Stimulated activated CD4-positive, alpha-beta T cell treated with anti-CD3 and anti-CD28 coated beads, Interleukin-2, amount 100 ng/mL, for 4 hours (primary cell): ENCODE data around the gene CBY2.

ENCODE experiments used
- DNase-seq: peaks from one replicate; pipeline ENCODE4 v3.0.0-alpha.2; 2020; ENCODE audit warnings: low read depth

CBY2 gene

GRCh38 chr13:45702869-45703391, 810 bp downstream of the CBY2 start:
- DNase-seq, result no peak

- DNase-seq, result no peak
Measured at GRCh38 chr13:45704211-45704739, 2.2 kb downstream of the CBY2 start.

DNA sequence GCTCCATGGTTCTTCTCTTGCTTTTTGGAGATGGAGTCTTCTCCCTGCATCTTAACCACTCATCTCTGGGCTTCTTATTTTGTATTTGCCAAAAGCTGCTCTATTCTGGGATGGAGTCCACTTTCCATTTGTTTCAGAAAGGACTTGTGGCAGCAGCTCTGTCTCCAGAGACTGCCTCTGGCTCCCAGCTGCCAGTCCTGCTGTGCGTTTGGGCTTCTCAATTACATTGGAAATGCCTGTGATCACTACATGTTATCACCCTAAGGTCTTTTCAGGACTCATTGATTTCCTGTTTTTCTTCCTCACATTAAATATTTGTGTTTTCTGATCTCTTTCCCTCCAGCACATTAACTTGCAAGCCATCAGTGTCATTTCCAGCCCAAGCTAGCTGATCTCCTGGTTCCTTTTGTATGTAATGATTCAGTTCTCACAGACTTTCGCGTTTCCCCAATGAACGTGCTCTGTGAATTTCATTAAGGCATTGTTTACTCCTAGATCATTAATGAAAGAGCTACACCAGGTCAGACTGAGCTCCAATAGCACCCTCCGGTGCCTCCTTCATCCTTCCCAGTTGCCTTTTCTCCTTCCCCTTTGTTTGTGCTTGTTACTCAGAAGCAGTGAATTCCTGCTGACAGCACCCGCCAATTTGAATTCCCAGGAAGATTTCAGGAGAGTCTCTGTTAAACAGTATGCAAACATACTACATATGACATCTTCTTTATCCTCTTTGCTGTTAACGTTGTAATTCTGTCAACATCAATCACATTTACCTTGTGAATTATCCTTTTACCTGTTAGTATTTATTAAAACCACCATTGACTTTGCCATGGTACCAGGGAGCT, 3.0 kb downstream of the CBY2 start:
- no peak for DNase-seq

DNA sequence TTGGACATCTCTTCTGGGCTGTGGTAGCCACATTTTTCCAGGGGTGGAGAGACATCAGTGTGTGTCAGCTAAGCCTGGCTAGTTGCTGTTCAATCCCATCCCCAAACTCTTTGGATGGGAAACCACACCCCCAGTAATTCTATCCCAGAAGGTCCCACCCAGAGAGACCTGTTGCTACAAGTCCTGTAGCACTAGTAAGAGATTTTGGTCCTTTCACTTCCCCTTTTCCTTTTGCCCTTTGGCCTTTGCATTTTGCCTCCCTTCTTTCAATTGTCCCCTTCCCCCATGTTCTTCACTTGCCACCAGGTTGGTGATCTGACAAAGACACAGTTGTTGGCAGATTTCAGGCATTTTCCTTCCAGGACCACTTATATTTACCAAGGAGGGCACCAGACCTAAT, 3.8 kb downstream of the CBY2 start:
- no peak for DNase-seq

DNA sequence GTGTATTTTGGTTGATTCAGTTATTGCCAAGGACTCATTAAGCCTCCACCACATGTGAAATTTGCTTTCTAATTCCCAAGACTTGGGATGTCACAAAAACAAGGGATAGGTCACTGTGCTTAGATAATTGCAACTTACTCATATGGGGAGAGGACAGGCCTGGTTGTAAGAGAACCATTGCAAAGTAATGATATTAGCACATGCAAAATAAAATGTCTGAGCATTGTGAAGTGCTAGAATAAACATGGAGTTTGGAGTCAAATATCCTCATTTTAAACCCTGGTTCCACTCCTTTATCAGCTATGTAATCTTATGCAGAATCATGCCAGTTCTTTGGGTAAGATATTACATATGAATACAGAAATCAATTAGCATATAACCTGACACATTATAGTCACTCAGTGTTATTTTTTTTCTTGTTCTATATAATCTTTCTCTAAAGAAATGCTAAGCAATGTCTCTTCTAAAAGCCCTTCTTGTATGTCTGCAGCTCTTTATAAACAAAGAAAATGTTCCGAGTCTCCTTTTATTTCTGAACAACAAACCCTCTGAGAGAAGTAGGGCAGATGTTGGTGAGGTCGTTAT, 5.5 kb downstream of the CBY2 start:
- no peak for DNase-seq

- no peak for DNase-seq
Measured at GRCh38 chr13:45711951-45712350, 9.8 kb downstream of the CBY2 start.

DNA sequence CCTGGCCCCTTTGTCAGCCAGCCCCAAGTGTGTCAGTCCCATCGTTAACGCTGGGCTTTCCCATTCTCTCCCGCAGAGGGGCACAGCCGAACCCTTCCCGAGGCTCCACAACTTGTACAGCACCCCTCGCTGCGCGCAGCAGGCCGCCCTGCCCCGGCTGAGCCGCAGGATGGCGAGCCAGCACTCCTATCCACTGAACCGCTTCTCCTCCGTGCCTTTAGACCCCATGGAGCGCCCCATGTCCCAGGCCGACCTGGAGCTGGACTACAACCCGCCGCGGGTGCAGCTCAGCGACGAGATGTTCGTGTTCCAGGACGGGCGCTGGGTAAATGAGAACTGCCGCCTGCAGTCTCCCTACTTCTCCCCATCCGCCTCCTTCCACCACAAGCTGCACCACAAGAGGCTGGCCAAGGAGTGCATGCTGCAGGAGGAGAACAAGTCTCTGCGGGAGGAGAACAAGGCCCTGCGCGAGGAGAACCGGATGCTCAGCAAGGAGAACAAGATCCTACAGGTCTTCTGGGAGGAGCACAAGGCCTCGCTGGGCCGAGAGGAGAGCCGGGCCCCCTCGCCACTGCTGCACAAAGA, 11.1 kb downstream of the CBY2 start:
- DNase-seq, result no peak

DNA sequence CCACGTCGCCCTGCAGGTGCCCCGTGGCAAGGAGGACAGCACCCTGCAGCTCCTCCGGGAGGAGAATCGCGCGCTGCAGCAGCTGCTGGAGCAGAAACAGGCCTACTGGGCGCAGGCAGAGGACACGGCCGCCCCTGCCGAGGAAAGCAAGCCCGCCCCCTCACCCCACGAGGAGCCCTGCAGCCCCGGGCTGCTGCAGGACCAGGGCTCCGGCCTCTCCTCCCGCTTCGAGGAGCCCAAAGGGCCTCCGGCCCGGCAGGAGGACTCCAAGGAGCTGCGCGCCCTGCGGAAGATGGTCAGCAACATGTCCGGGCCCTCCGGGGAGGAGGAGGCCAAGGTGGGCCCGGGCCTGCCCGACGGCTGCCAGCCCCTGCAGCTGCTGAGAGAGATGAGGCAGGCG, 11.6 kb downstream of the CBY2 start:
- DNase-seq, result no peak

- DNase-seq, result no peak
Measured at GRCh38 chr13:45714170-45714569, 12.1 kb downstream of the CBY2 start.

GRCh38 chr13:45715351-45715750, 13.2 kb downstream of the CBY2 start:
- DNase-seq, result no peak

- DNase-seq, result no peak
Measured at GRCh38 chr13:45717349-45717748, 15.2 kb downstream of the CBY2 start.

DNA sequence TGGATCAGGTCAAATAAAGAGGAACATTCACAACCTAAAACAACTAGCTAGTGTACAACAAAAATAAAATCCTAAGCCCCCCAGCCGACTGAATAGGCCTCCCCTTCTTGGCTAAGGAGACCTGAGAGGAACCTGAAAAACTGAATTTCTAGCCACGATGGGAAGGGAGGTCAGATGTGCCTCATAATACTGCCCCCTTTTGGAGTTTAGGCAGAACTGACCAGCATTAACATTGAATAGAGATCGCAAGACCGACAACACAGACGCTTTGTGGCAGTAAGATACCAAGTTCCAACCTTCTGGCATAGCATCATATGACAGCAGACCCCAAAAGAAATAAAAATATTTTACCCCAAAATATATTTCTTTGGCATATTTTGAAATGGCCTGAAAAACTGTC, 15.9 kb downstream of the CBY2 start:
- DNase-seq, result no peak

GRCh38 chr13:45718992-45719391, 16.9 kb downstream of the CBY2 start:
- DNase-seq, result no peak

- DNase-seq, result no peak
Measured at GRCh38 chr13:45721203-45721731, 19.1 kb downstream of the CBY2 start.

- no peak for DNase-seq
Measured at GRCh38 chr13:45723798-45724197, 21.7 kb downstream of the CBY2 start.

DNA sequence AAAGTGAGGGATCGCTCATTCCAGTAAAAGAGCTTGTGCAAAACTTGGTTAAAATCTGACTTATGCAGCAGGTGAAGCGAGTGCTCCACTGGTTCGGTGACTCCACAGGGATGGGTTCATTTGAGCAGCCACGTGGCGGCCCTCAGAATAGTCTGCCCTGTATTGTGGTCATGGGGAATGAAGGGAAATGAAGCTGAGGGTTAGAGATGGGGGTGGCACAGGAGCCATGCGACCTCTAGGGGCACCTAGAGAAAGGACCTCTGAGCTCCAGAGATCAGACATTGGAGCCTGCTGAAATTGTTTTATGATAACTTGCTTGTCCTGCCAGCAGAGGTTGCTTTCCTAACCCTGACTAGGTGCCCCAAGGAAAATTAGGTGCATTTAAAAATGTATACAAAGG, 26.6 kb downstream of the CBY2 start:
- DNase-seq, result no peak

DNA sequence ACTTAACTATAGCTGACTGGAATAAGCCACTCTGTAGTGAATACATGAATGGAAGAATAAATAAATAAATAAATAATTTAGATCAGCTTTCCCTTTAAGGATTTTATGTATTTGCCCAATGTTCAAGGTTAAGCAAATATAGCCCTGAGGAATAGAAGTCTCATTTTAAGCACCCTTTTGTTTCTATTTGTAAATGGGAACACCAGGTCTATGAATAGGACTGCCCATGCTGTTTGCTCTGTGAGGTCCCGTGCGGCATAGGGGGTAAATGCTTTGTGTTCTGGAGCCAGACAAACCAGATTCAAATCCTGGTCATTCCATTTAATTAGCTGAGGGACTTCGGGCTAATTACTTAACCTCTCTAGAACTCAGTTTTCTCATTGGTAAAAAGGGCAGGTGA, 29.3 kb downstream of the CBY2 start:
- no peak for DNase-seq

GRCh38 chr13:45732916-45733315, 30.8 kb downstream of the CBY2 start:
- DNase-seq, result no peak

DNA sequence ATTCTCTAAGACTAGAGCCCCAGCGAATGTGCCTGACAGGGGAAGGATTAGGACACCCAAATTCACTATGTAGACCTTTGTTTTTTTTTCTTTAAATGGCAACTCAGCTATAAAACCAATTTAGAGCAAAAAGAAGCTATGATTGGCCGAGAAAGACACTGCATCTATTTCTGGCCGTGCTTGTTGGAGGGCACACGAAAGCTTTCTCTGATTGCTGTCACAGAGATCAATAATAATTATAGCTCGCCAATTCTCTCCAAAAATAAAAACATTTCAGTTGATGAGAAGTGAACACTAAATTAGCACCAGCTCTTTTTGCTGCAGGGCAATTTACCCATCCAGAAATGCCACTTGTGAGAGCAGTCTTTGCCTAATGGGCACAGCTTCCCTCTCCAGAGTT, 31.2 kb downstream of the CBY2 start:
- DNase-seq, result no peak

DNA sequence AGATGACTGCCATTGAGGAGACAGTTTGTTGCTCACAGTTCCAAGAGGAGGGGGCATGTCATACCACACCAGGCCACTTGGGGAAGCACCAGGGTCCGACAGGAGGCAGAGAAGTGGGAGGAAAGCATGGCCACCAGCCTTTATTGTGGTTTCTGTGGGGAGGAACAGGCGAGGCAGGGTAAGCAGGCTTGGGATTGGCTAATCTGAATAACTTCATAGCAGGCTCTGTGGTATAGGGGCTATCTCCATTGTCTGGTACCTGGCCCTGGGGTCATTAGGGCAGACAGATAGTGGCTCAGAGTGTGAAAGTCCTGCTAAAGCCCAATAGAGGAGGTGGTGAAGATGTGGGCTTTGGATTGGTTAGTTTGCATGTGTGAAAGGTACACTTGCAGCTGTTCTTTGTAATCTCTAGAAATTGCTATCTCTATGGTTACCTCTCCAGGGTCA, 35.5 kb downstream of the CBY2 start:
- no peak for DNase-seq

DNA sequence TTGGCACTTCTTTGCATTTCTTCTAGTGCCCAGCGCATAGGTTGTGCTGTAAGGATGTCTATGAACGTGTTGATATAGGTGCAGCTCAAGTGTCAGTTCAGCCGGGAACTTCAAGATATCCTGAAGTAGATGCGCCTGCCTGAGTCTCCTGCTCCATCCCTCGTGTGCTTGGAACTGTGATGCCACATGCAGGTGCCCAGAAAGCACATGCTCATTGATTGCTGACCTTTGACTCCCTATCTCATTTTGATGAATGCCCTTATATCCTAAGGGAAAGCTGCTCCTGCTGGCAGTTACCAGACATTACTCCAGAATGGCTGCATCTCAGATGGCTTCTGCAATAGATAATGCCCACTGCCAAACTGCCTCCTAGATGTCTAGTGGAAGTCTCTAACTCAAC, 40.9 kb downstream of the CBY2 start:
- no peak for DNase-seq

GRCh38 chr13:45744979-45745378, 42.9 kb downstream of the CBY2 start:
- no peak for DNase-seq

- no peak for DNase-seq
Measured at GRCh38 chr13:45747071-45747470, 45.0 kb downstream of the CBY2 start.
